HCT116 (cell line): ENCODE measurements around the gene COX7A2L. TPM values are rescaled to one million over a fixed set of nuclear protein-coding genes. Genes with fewer than 3 reads are reported as not detected.

Source experiments
- ATAC-seq: fragments of 200-7000 bp; cut with Tn5 transposase; 2 replicates; pipeline ENCODE4 v1.9.1; 2020; ENCODE audit warnings: mild to moderate bottlenecking, moderate library complexity
- BruUV-seq: library from RNA; stranded (reverse); fragments of 400-500 nt; replicated peaks from 2 replicates; lab custom pipeline; 2021; lab: Mats Ljungman, UMichigan
- CTCF ChIA-PET: fragments of 300-600 bp; sonication (Branson Sonifier 250); formaldehyde crosslinking; loops from one replicate; lab custom pipeline; 2021; ENCODE audit warnings: antibody characterized with exemption; lab: Charles Lee
- POLR2A ChIA-PET: fragments of 300-600, 350-600 bp; sonication (Branson Sonifier 250); formaldehyde crosslinking; loops from one replicate; lab custom pipeline; 2021; ENCODE audit warnings: antibody characterized with exemption; lab: Charles Lee
- RAD21 ChIA-PET, 2 experiments: fragments of 300-600 bp; sonication (Branson Sonifier 250); formaldehyde crosslinking; loops; one replicate each; lab custom pipeline; 2023; ENCODE audit warnings: low total read pairs in 2 of 2; ENCODE audit not compliant: uncharacterized antibody in 2 of 2, unreplicated experiment in 2 of 2, low non-redundant PET in 1 of 2; lab: Charles Lee
- DNase-seq: peaks from one replicate; pipeline ENCODE4 v3.0.0-alpha.2; 2010; ENCODE audit warnings: low read depth, low spot score
- H2AFZ ChIP-seq: fragments of 200-600 bp; shearing (Covaris generic), sonication (generic); 2 replicates; pipeline ENCODE4 v1.6.1; 2017; ENCODE audit warnings: low read depth, mixed run types, mixed read lengths, antibody characterized with exemption, low read length; ENCODE audit not compliant: poor library complexity, severe bottlenecking
- H3K27ac ChIP-seq: 2 replicates; pipeline ENCODE4 v1.5.1; 2012; ENCODE audit warnings: low read depth, low read length
- H3K27me3 ChIP-seq: fragments of 200-600 bp; sonication (generic); 2 replicates; pipeline ENCODE4 v1.6.1; 2016; ENCODE audit warnings: mixed run types, low read length, mixed read lengths; ENCODE audit not compliant: insufficient read depth
- H3K36me3 ChIP-seq, 2 experiments: fragments of 200-500 bp in 1 of 2; fragments of 200-600 bp in 1 of 2; sonication (Bioruptor generic) in 1 of 2; sonication (generic) in 1 of 2; 2 replicates each; pipeline versions ENCODE4 v1.5.1 to v1.6.1; 2014 to 2016; ENCODE audit warnings: low read length in 2 of 2, inconsistent platforms in 1 of 2, mixed read lengths in 1 of 2, mixed run types in 1 of 2; ENCODE audit not compliant: insufficient read depth in 2 of 2, control insufficient read depth in 1 of 2
- H3K4me1 ChIP-seq, 2 experiments: fragments of 200-600 bp in 1 of 2; sonication (generic) in 1 of 2; 2 replicates each; pipeline versions ENCODE4 v1.5.1 to v1.6.1; 2012 to 2017; ENCODE audit warnings: low read length in 2 of 2, inconsistent platforms in 1 of 2, mild to moderate bottlenecking in 1 of 2, mixed read lengths in 1 of 2, mixed run types in 1 of 2, moderate library complexity in 1 of 2; ENCODE audit not compliant: insufficient read depth in 2 of 2, control insufficient read depth in 1 of 2
- H3K4me2 ChIP-seq: fragments of 200-600 bp; sonication (generic); 2 replicates; pipeline ENCODE4 v1.6.1; 2017; ENCODE audit warnings: mixed run types, low read length, mixed read lengths
- H3K4me3 ChIP-seq, 2 experiments: fragments of 200-600 bp in 1 of 2; sonication (generic) in 1 of 2; replicated peaks in 1 of 2; 2 replicates each; pipeline ENCODE4 v1.5.1; 2011 to 2016; ENCODE audit warnings: low read length in 2 of 2, control low read depth in 1 of 2, low read depth in 1 of 2, mild to moderate bottlenecking in 1 of 2, mixed read lengths in 1 of 2, mixed run types in 1 of 2
- H3K79me2 ChIP-seq: fragments of 200-600 bp; sonication (generic); 2 replicates; pipeline ENCODE4 v1.6.1; 2017; ENCODE audit warnings: mild to moderate bottlenecking, mixed run types, low read length, moderate library complexity, mixed read lengths; ENCODE audit not compliant: insufficient read depth
- H3K9ac ChIP-seq: fragments of 200-600 bp; sonication (generic); 2 replicates; pipeline ENCODE4 v1.6.1; 2016; ENCODE audit warnings: low read length, mixed read lengths
- H3K9me2 ChIP-seq: fragments of 200-600 bp; sonication (generic), shearing (Covaris generic); 2 replicates; pipeline ENCODE4 v1.6.1; 2017; ENCODE audit warnings: mixed run types, mild to moderate bottlenecking, moderate library complexity; ENCODE audit not compliant: insufficient read depth
- H3K9me3 ChIP-seq, 2 experiments: fragments of 200-500 bp in 1 of 2; fragments of 200-600 bp in 1 of 2; sonication (Bioruptor generic) in 1 of 2; sonication (generic) in 1 of 2; 2 replicates each; pipeline ENCODE4 v1.6.1; 2014 to 2017; ENCODE audit warnings: low read length in 2 of 2, mixed read lengths in 2 of 2, inconsistent platforms in 1 of 2, low read depth in 1 of 2, mild to moderate bottlenecking in 1 of 2, mixed run types in 1 of 2, moderate library complexity in 1 of 2; ENCODE audit not compliant: control insufficient read depth in 1 of 2, insufficient read depth in 1 of 2
- H4K20me1 ChIP-seq: fragments of 200-600 bp; sonication (generic), shearing (Covaris generic); 2 replicates; pipeline ENCODE4 v1.6.1; 2017; ENCODE audit warnings: mixed run types, mild to moderate bottlenecking, moderate library complexity; ENCODE audit not compliant: insufficient read depth
- CBX3 ChIP-seq: IDR thresholded peaks from 2 replicates; pipeline ENCODE4 v1.6.1; 2012; ENCODE audit warnings: low read depth
- CEBPB ChIP-seq: IDR thresholded peaks from 2 replicates; pipeline ENCODE4 v1.6.1; 2012; ENCODE audit warnings: low read depth
- CTCF ChIP-seq, 3 experiments: fragments of 200-600 bp in 1 of 3; sonication (generic) in 1 of 3; IDR thresholded peaks in 2 of 3; conservative IDR thresholded peaks in 1 of 3; 2 replicates each; pipeline ENCODE4 v1.5.1; 2012 to 2017; ENCODE audit warnings: low read depth in 2 of 3, low read length in 2 of 3, antibody characterized with exemption in 1 of 3, borderline replicate concordance in 1 of 3, control low read depth in 1 of 3, mild to moderate bottlenecking in 1 of 3, mixed read lengths in 1 of 3, mixed run types in 1 of 3, moderate library complexity in 1 of 3; ENCODE audit not compliant: insufficient read depth in 1 of 3
- EGR1 ChIP-seq: IDR thresholded peaks from 2 replicates; pipeline ENCODE4 v1.6.1; 2012; ENCODE audit warnings: low read depth
- ELF1 ChIP-seq: IDR thresholded peaks from 2 replicates; pipeline ENCODE4 v1.6.1; 2012; ENCODE audit warnings: low read depth, borderline replicate concordance
- EZH2phosphoT487 ChIP-seq: fragments of 200-600 bp; IDR thresholded peaks from 2 replicates; pipeline ENCODE4 v1.6.1; 2018; ENCODE audit warnings: antibody characterized with exemption, borderline replicate concordance
- POLR2A ChIP-seq: IDR thresholded peaks from 2 replicates; pipeline ENCODE4 v1.7.0; 2011; ENCODE audit warnings: borderline replicate concordance; ENCODE audit not compliant: insufficient read depth, insufficient read length; ENCODE audit errors: extremely low read depth
- POLR2AphosphoS5 ChIP-seq: IDR thresholded peaks from 2 replicates; pipeline ENCODE4 v1.6.1; 2011; ENCODE audit warnings: mild to moderate bottlenecking, low read depth, low read length, moderate library complexity
- SIN3A ChIP-seq: IDR thresholded peaks from 2 replicates; pipeline ENCODE4 v1.6.1; 2012; ENCODE audit warnings: low read depth
- SP1 ChIP-seq: IDR thresholded peaks from 2 replicates; pipeline ENCODE4 v1.6.1; 2012; ENCODE audit warnings: low read depth
- TCF7L2 ChIP-seq: IDR thresholded peaks from 2 replicates; pipeline ENCODE4 v1.7.0; 2011; ENCODE audit warnings: borderline replicate concordance, inconsistent platforms; ENCODE audit not compliant: insufficient read depth, insufficient read length; ENCODE audit errors: extremely low read depth
- YY1 ChIP-seq: IDR thresholded peaks from 2 replicates; pipeline ENCODE4 v1.6.1; 2011; ENCODE audit warnings: low read length, low read depth, moderate library complexity, mild to moderate bottlenecking; ENCODE audit not compliant: insufficient replicate concordance; ENCODE audit errors: extremely low read depth
- ZFX ChIP-seq: fragments of 450-650 bp; IDR thresholded peaks from 2 replicates; pipeline ENCODE4 v1.6.1; 2017
- ZNF274 ChIP-seq: fragments of 200-500 bp; sonication (Bioruptor generic); IDR thresholded peaks from 2 replicates; pipeline ENCODE4 v1.6.1; 2014; ENCODE audit warnings: mild to moderate bottlenecking, low read depth, low read length, inconsistent platforms
- intact Hi-C: fragments of 100-400 bp; cut with micrococcal nuclease; formaldehyde crosslinking; loops from 2 replicates; pipeline ENCODE4 v1.10.0; 2022
- total RNA-seq: library from RNA; stranded (reverse); gene quantifications from one replicate; pipeline ENCODE4 v1.2.1, GENCODE V29; 2021; ENCODE audit not compliant: unreplicated experiment
- TF ChIP-seq, protein P1 (sequence below): IDR thresholded peaks from 2 replicates; pipeline ENCODE4 v1.6.1; 2012
- TF ChIP-seq, protein P2 (sequence below): IDR thresholded peaks from 2 replicates; pipeline ENCODE4 v1.6.1; 2012

The COX7A2L gene
- total RNA-seq, 1 experiment from 2014 or later, result 104 TPM

DNA sequence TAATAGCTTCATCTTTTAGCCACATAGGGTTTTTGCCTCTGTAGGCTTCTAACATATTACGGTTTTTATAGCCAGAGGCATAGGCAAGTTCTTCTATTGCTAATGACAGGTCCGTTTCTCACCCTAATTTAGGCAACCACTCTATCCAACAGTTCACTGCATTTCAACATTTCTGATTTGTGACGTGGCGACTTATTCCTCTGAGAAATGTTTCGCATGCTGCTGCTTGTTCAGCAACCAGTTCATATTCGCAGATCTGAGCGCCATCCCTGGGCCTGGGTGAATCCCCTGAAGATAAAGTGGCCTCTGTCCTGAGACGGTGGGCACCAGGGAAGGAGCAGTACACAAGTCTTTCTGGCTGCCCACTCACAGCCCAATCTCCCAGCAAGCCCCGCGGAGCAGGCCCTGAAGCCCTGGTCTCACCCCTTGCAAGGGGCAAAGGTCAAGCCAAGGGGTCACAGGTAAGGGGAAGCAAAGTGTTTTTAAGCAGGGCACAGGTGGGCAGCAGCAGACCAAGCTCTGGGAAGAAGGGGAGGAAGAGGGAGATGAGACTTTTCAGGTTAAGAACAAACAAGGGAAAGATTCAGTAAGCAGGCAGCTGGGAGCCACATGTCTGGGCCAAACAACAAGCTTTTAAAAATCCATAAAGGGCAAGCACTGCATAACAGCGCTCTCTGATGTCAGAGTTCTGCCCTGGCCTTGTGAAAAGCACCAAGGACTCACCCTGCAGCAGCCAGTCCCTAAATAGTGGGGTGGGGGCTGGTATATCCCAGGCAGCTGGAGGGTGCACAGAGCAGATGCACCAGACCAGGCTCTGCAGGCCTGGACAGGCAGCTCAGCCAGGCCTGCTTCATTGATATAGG, 10.8 kb upstream of the COX7A2L start:
- ATAC-seq (no peak), DNase-seq (no peak)
- TF ChIP-seq CEBPB (no peak), POLR2AphosphoS5 (no peak), ELF1 (no peak), POLR2A (no peak), YY1 (no peak), SIN3A (no peak), CBX3 (no peak), ZFX (no peak)
- TF ChIP-seq, protein P1, sequence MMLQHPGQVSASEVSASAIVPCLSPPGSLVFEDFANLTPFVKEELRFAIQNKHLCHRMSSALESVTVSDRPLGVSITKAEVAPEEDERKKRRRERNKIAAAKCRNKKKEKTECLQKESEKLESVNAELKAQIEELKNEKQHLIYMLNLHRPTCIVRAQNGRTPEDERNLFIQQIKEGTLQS, result no peak
- Histone ChIP-seq H3K4me2 (no peak overlapping the region), H3K27me3 (no peaks in the 10 kb centered on the region), H4K20me1 (no peaks in the 10 kb centered on the region), H3K4me1 (no peaks in the 10 kb centered on the region), H3K79me2 (no peaks in the 10 kb centered on the region), H3K9me3 (no peaks in the 10 kb centered on the region), H3K4me3 (no peak overlapping the region), H2AFZ (no peak overlapping the region), H3K27ac (no peak overlapping the region), H3K9me2 (no peaks in the 10 kb centered on the region), H3K36me3 (no peaks in the 10 kb centered on the region), H3K9ac (no peak overlapping the region)
- intact Hi-C loops, result no loop called here
- ChIA-PET RAD21 (no interaction called here), CTCF (no interaction called here), POLR2A (interaction anchor here (0.6 kb wide), 1 partner anchor 404 kb away, joined by 4 read pairs; no protein-coding TSS in a partner anchor)
- BruUV-seq, result no TSS peak

DNA sequence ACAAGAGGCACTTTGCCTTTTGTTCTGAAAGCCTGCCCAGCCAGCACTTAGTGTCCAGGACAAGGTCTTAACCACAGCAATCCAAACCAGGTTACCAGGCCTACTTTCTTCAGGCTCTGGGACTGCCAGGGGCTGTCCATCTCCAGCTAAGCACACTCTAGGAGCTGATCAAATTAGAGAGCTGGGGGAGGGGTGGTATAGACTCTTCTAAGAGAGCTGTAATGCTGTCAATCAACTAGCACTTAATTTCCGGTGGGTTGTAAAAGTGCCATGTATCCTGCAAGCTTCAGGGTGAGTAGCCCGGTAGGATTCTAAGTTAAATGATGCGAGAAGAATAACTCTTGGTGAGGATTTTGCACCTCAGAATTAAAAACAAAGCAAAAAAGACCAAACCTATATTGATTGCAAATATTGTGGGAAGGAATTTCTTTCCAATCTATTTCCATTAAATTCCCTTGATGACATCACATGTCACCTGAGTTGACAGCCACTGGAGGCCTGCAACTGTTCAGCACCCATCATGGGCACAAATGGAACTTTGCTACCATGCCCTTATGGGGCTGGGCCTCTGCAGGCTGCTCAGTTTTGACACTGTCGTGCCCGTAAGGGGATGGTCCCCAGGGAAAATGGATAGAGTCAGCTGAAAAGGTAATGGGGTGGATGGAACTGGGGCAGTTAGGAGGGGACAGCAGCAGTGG, 8.7 kb upstream of the COX7A2L start:
- no peaks in the 10 kb centered on the region for H3K9me2 ChIP-seq
- ChIA-PET RAD21 (no interaction called here), CTCF (no interaction called here), POLR2A (no interaction called here)
- H3K4me3 ChIP-seq, result no peak overlapping the region
- no peaks in the 10 kb centered on the region for H3K4me1 ChIP-seq
- BruUV-seq, result no TSS peak
- no peaks in the 10 kb centered on the region for H3K9me3 ChIP-seq
- intact Hi-C loops, result no loop called here
- DNase-seq (no peak), ATAC-seq (no peak)
- H3K27me3 ChIP-seq, result no peaks in the 10 kb centered on the region
- no peaks in the 10 kb centered on the region for H3K79me2 ChIP-seq
- no peaks in the 10 kb centered on the region for H4K20me1 ChIP-seq
- H3K27ac ChIP-seq, result no peak overlapping the region
- no peak overlapping the region for H2AFZ ChIP-seq
- no peaks in the 10 kb centered on the region for H3K36me3 ChIP-seq
- no peak overlapping the region for H3K9ac ChIP-seq
- no peak overlapping the region for H3K4me2 ChIP-seq
- TF ChIP-seq YY1 (no peak), POLR2A (no peak), CTCF (IDR thresholded peaks at IDR 0.05 in 2 of 3, conservative IDR thresholded peaks at IDR 0.05 in 1 of 3; ENCODE audit: borderline replicate concordance in 1 of 3, insufficient read depth in 1 of 3, low read depth in 2 of 3, low read length in 2 of 3) (no peak), EZH2phosphoT487 (no peak), EGR1 (no peak), ZNF274 (no peak), POLR2AphosphoS5 (no peak), SP1 (no peak), TCF7L2 (no peak), SIN3A (no peak), ZFX (no peak)
- TF ChIP-seq, protein P1, result no peak
- TF ChIP-seq, protein P2, sequence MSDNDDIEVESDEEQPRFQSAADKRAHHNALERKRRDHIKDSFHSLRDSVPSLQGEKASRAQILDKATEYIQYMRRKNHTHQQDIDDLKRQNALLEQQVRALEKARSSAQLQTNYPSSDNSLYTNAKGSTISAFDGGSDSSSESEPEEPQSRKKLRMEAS, result no peak
